ENCODE data around the gene TADA2A. TPM values are rescaled to one million over a fixed set of nuclear protein-coding genes. Genes with fewer than 3 reads are reported as not detected.

The TADA2A gene
- total RNA-seq, 1 experiment from 2014 or later = 25.2 TPM

DNA sequence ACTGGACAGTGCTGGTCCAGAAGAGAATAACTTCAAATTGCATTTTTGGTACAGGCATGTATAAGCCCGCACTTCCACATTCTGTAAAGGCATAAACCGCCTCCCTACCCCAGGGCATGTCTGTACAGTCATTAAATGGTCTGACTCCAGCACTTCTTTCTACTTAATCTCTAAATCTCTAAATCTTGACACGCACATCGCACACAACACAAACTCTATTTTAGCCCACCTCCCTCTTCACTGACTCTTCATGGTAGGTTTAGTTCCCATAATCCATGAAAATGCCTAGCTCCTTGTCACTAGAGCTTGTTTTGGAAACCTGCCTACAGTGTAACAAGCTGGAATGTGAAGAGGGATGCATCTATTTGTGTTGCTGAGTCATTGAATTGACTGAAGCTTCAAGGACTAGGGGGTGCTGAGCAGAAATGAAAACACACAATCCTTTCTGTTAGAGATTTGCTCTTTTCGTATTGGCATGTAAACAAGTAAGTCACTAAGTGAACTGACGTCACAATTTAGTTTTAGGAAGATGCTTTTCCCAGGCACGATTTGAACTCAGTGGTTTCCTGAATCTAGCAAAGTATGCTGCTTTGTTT, 81.4 kb downstream of the TADA2A start:
- CTCF ChIA-PET = no interaction called here

GRCh38 chr17:37488607-37489196, 82.0 kb downstream of the TADA2A start:
- CTCF ChIA-PET = interaction anchor here (0.5 kb wide), 1 partner anchor 23 kb away, joined by 4 read pairs; no protein-coding TSS in a partner anchor
- Histone ChIP-seq H3K4me3 (peak overlapping the region; percentile 85), H3K27ac (peak overlapping the region; percentile 91), H3K4me2 (peak overlapping the region; percentile 93), H4K20me1 (ENCODE audit: insufficient read depth) (peaks cover 8% of the 10 kb centered on the region; the same call in 1 of the 2 replicates), H3K27me3 (ENCODE audit: insufficient read depth, low read depth) (no peaks in the 10 kb centered on the region), H3K9me3 (ENCODE audit: insufficient read depth, low read depth) (0 out of 2 replicates have a peak, but pooled peaks cover 5% of the 10 kb centered on the region), H3K36me3 (ENCODE audit: low read depth) (no peaks in the 10 kb centered on the region), H3K79me2 (ENCODE audit: low read depth) (peaks cover 34% of the 10 kb centered on the region), H2AFZ (peak overlapping the region; percentile 92), H3F3A (ENCODE audit: insufficient read depth, low read depth) (peaks cover 67% of the 10 kb centered on the region), H3K4me1 (replicated peaks; ENCODE audit: insufficient read depth) (peaks cover 50% of the 10 kb centered on the region), H3K9me2 (ENCODE audit: insufficient read depth) (no peaks in the 10 kb centered on the region)
- intact Hi-C loops (cut with micrococcal nuclease; ENCODE audit: unreplicated experiment) = loop anchor here (1.0 kb wide), 3 partner anchors 12 to 82 kb away; partner anchors contain the start of genes ACACA and TADA2A
- no peak for TF ChIP-seq CTCF (conservative IDR thresholded peaks at IDR 0.05)
- TF ChIP-seq EZH2 (IDR thresholded peaks at IDR 0.05; ENCODE audit: low read depth) = no peak
- BruUV-seq (replicated peaks) = TSS peak; percentile 69
- DNase-seq = peak; percentile 84 to 98
- POLR2A ChIA-PET (ENCODE audit: unreplicated experiment) = interaction anchor here (0.6 to 0.9 kb wide), 3 partner anchors 12 to 38 kb away, joined by 3 to 8 read pairs (median 4); no protein-coding TSS in a partner anchor

More for the DNA sequence above, 81.4 kb downstream of the TADA2A start:
- POLR2A ChIA-PET (ENCODE audit: unreplicated experiment) = interaction anchor here (0.6 to 0.9 kb wide), 2 partner anchors 11 to 38 kb away, joined by 4 to 8 read pairs; no protein-coding TSS in a partner anchor
- Histone ChIP-seq H4K20me1 (ENCODE audit: insufficient read depth) (peaks cover 8% of the 10 kb centered on the region; the same call in 1 of the 2 replicates), H3K79me2 (ENCODE audit: low read depth) (peaks cover 30% of the 10 kb centered on the region), H3K36me3 (ENCODE audit: low read depth) (no peaks in the 10 kb centered on the region), H3K4me3 (peak overlapping the region; percentile 85; the same call in 1 of the 2 replicates), H3K27ac (peak overlapping the region; percentile 91), H3K27me3 (ENCODE audit: insufficient read depth, low read depth) (no peaks in the 10 kb centered on the region), H3K9me2 (ENCODE audit: insufficient read depth) (no peaks in the 10 kb centered on the region), H3F3A (ENCODE audit: insufficient read depth, low read depth) (peaks cover 66% of the 10 kb centered on the region), H2AFZ (no peak overlapping the region), H3K4me1 (replicated peaks; ENCODE audit: insufficient read depth) (peaks cover 52% of the 10 kb centered on the region), H3K9me3 (ENCODE audit: insufficient read depth, low read depth) (0 out of 2 replicates have a peak, but pooled peaks cover 4% of the 10 kb centered on the region), H3K4me2 (peak overlapping the region; percentile 93)
- no TSS peak for BruUV-seq (replicated peaks)
- intact Hi-C loops (cut with micrococcal nuclease; ENCODE audit: unreplicated experiment) = loop anchor here (1.0 kb wide), 2 partner anchors 12 to 38 kb away; no protein-coding TSS in a partner anchor
- DNase-seq = peak; percentile 37 to 94
- TF ChIP-seq CTCF (conservative IDR thresholded peaks at IDR 0.05) (no peak), EZH2 (IDR thresholded peaks at IDR 0.05; ENCODE audit: low read depth) (no peak)

- Histone ChIP-seq H3F3A (ENCODE audit: insufficient read depth, low read depth) (peaks cover 71% of the 10 kb centered on the region), H3K27ac (peak within 1 kb of the TSS; percentile 91), H3K36me3 (ENCODE audit: low read depth) (no peaks in the 10 kb centered on the region), H3K9me3 (ENCODE audit: insufficient read depth, low read depth) (0 out of 2 replicates have a peak, but pooled peaks cover 5% of the 10 kb centered on the region), H3K4me1 (replicated peaks; ENCODE audit: insufficient read depth) (peaks cover 55% of the 10 kb centered on the region), H3K79me2 (ENCODE audit: low read depth) (peaks cover 41% of the 10 kb centered on the region), H3K4me3 (peak within 1 kb of the TSS; percentile 87), H2AFZ (peak within 1 kb of the TSS; percentile 92), H4K20me1 (ENCODE audit: insufficient read depth) (peaks cover 11% of the 10 kb centered on the region; the same call in 1 of the 2 replicates), H3K9me2 (ENCODE audit: insufficient read depth) (no peaks in the 10 kb centered on the region), H3K4me2 (peak within 1 kb of the TSS; percentile 98), H3K27me3 (ENCODE audit: insufficient read depth, low read depth) (no peaks in the 10 kb centered on the region)
- TF ChIP-seq EZH2 (IDR thresholded peaks at IDR 0.05; ENCODE audit: low read depth) (no peak), CTCF (conservative IDR thresholded peaks at IDR 0.05) (no peak)
- no TSS peak for BruUV-seq (replicated peaks)
- POLR2A ChIA-PET (ENCODE audit: unreplicated experiment) = interaction anchor here (0.6 kb wide), 2 partner anchors 13 to 131 kb away, joined by 3 read pairs; no protein-coding TSS in a partner anchor
- CTCF ChIA-PET = interaction anchor here (0.5 kb wide), 1 partner anchor 23 kb away, joined by 4 read pairs; no protein-coding TSS in a partner anchor
- intact Hi-C loops (cut with micrococcal nuclease; ENCODE audit: unreplicated experiment) = loop anchor here (1.0 kb wide), 1 partner anchor 83 kb away; the partner anchor contains the start of genes ACACA and TADA2A
- peak; percentile 50 to 86 for DNase-seq
These were observed 82.7 kb downstream of the TADA2A start, which contains the start of gene DUSP14 for GRCh38 chr17:37489197-37490001. DUSP14 (plus strand) TSS chr17:37489891; CDS start chr17:37512273, 22,382 bp downstream.

Data from PC-9 (cell line).